SK-N-SH (cell line): ENCODE data around the gene CHAT.

ENCODE experiments used
- CTCF ChIP-seq: fragments of 200-600 bp; sonication (generic); IDR thresholded peaks from 2 replicates; pipeline ENCODE4 v1.6.1; 2017; ENCODE audit warnings: antibody characterized with exemption, mild to moderate bottlenecking, moderate library complexity
- EZH2phosphoT487 ChIP-seq: fragments of 200-600 bp; sonication (generic); IDR thresholded peaks from 2 replicates; pipeline ENCODE4 v1.6.1; 2017; ENCODE audit warnings: low read depth, mixed run types, mild to moderate bottlenecking, antibody characterized with exemption, moderate library complexity, borderline replicate concordance
- GABPA ChIP-seq: IDR thresholded peaks from 2 replicates; pipeline ENCODE4 v1.4.0; 2012; ENCODE audit warnings: low read depth, mild to moderate bottlenecking
- NFIC ChIP-seq: IDR thresholded peaks from 2 replicates; pipeline ENCODE4 v1.4.0; 2012; ENCODE audit warnings: borderline replicate concordance
- NRF1 ChIP-seq: IDR thresholded peaks from 2 replicates; pipeline ENCODE4 v1.6.1; 2012; ENCODE audit warnings: low read depth, mild to moderate bottlenecking, low read length
- POLR2AphosphoS5 ChIP-seq: IDR thresholded peaks from 2 replicates; pipeline ENCODE4 v1.6.1; 2012; ENCODE audit warnings: low read depth, low read length
- RAD21 ChIP-seq: IDR thresholded peaks from 2 replicates; pipeline ENCODE4 v1.6.1; 2012; ENCODE audit warnings: mild to moderate bottlenecking, low read length
- REST ChIP-seq: IDR thresholded peaks from 2 replicates; pipeline ENCODE4 v1.6.1; 2012; ENCODE audit warnings: mild to moderate bottlenecking, low read depth, low read length, moderate library complexity

GRCh38 chr10:49649936-49650723 is 36.3 kb downstream of the CHAT start:
- TF ChIP-seq CTCF = no peak
- TF ChIP-seq POLR2AphosphoS5 = no peak
- no peak for TF ChIP-seq REST
- no peak for TF ChIP-seq GABPA
- no peak for TF ChIP-seq RAD21
- no peak for TF ChIP-seq NFIC
- TF ChIP-seq NRF1 = no peak
- no peak for TF ChIP-seq EZH2phosphoT487
